Measurements from ENCODE around the gene GFY.

The GFY gene

GRCh38 chr19:49383599-49383998 lies 41.6 kb upstream of the GFY start:
- no peaks in the 10 kb centered on the region for H3K36me3 ChIP-seq (ENCODE audit: control insufficient read depth in 1 of 2, insufficient read depth in 2 of 2, low read length in 2 of 2)
- H2AFZ ChIP-seq (ENCODE audit: insufficient read depth, low read length, poor library complexity), result no peak overlapping the region
- no peak overlapping the region for H3K4ac ChIP-seq (ENCODE audit: low read depth, low read length)
- H2BK120ac ChIP-seq (ENCODE audit: insufficient read depth, low read length, poor library complexity), result no peak overlapping the region
- no peak overlapping the region for H3K14ac ChIP-seq (ENCODE audit: low read length)
- DNase-seq, result no peak
- H2AK5ac ChIP-seq (ENCODE audit: low read length), result no peak overlapping the region
- WGBS (ENCODE audit: extremely low coverage, insufficient coverage, insufficient read length), result no CpG with 5 or more reads among the region's 1 CpG
- no peak overlapping the region for H3K4me3 ChIP-seq (ENCODE audit: low read depth, low read length)
- no peak overlapping the region for H2BK12ac ChIP-seq (ENCODE audit: low read length)
- H3K9ac ChIP-seq (ENCODE audit: low read length), result no peak overlapping the region
- no peak overlapping the region for H3K23ac ChIP-seq (ENCODE audit: low read length)
- no peak overlapping the region for H4K12ac ChIP-seq (ENCODE audit: low read depth, low read length)
- H3K27me3 ChIP-seq (ENCODE audit: insufficient read depth, low read length), result no peaks in the 10 kb centered on the region
- no peaks in the 10 kb centered on the region for H3K79me1 ChIP-seq (ENCODE audit: low read length)
- no peak overlapping the region for H2BK5ac ChIP-seq (ENCODE audit: low read depth, low read length, poor library complexity)
- no peak overlapping the region for H4K8ac ChIP-seq (ENCODE audit: low read depth, low read length)
- no peak overlapping the region for H4K91ac ChIP-seq (ENCODE audit: low read depth, low read length)
- H3K4me1 ChIP-seq (ENCODE audit: control insufficient read depth in 1 of 2, insufficient read depth in 2 of 2, low read length in 2 of 2), result no peaks in the 10 kb centered on the region
- H3K9me3 ChIP-seq (ENCODE audit: insufficient read depth, low read depth, low read length), result no peaks in the 10 kb centered on the region
- H3K4me2 ChIP-seq (ENCODE audit: low read length), result no peak overlapping the region
- H3K79me2 ChIP-seq (ENCODE audit: control insufficient read depth, insufficient read depth, low read length, poor library complexity), result no peaks in the 10 kb centered on the region
- H3K18ac ChIP-seq (ENCODE audit: low read length), result no peak overlapping the region
- H3K27ac ChIP-seq (ENCODE audit: low read depth, low read length), result no peak overlapping the region

GRCh38 chr19:49387936-49388372 lies 37.2 kb upstream of the GFY start, which contains the start of gene KASH5:
Gene KASH5 (plus strand): TSS chr19:49388249. CDS start chr19:49390884, 2,635 bp downstream.
- H3K4me2 ChIP-seq (ENCODE audit: low read length), result no peak within 1 kb of the TSS
- H3K4me1 ChIP-seq (ENCODE audit: control insufficient read depth in 1 of 2, insufficient read depth in 2 of 2, low read length in 2 of 2), result no peaks in the 10 kb centered on the region
- H3K14ac ChIP-seq (ENCODE audit: low read length), result no peak within 1 kb of the TSS
- no peak within 1 kb of the TSS for H4K12ac ChIP-seq (ENCODE audit: low read depth, low read length)
- H3K79me2 ChIP-seq (ENCODE audit: control insufficient read depth, insufficient read depth, low read length, poor library complexity), result no peaks in the 10 kb centered on the region
- no peak within 1 kb of the TSS for H3K27ac ChIP-seq (ENCODE audit: low read depth, low read length)
- H3K23ac ChIP-seq (ENCODE audit: low read length), result no peak within 1 kb of the TSS
- H2BK5ac ChIP-seq (ENCODE audit: low read depth, low read length, poor library complexity), result no peak within 1 kb of the TSS
- H3K9ac ChIP-seq (ENCODE audit: low read length), result no peak within 1 kb of the TSS
- peak; percentile 95 to 96 for DNase-seq
- H2BK12ac ChIP-seq (ENCODE audit: low read length), result no peak within 1 kb of the TSS
- no peaks in the 10 kb centered on the region for H3K79me1 ChIP-seq (ENCODE audit: low read length)
- no peaks in the 10 kb centered on the region for H3K9me3 ChIP-seq (ENCODE audit: insufficient read depth, low read depth, low read length)
- no peak within 1 kb of the TSS for H3K4me3 ChIP-seq (ENCODE audit: low read depth, low read length)
- H3K27me3 ChIP-seq (ENCODE audit: insufficient read depth, low read length), result no peaks in the 10 kb centered on the region
- no peak within 1 kb of the TSS for H2AFZ ChIP-seq (ENCODE audit: insufficient read depth, low read length, poor library complexity)
- H4K91ac ChIP-seq (ENCODE audit: low read depth, low read length), result no peak within 1 kb of the TSS
- no peaks in the 10 kb centered on the region for H3K36me3 ChIP-seq (ENCODE audit: control insufficient read depth in 1 of 2, insufficient read depth in 2 of 2, low read length in 2 of 2)
- no peak within 1 kb of the TSS for H4K8ac ChIP-seq (ENCODE audit: low read depth, low read length)
- no peak within 1 kb of the TSS for H2BK120ac ChIP-seq (ENCODE audit: insufficient read depth, low read length, poor library complexity)
- no peak within 1 kb of the TSS for H3K4ac ChIP-seq (ENCODE audit: low read depth, low read length)
- H3K18ac ChIP-seq (ENCODE audit: low read length), result no peak within 1 kb of the TSS
- WGBS (ENCODE audit: extremely low coverage, insufficient coverage, insufficient read length), result no CpG with 5 or more reads among the region's 40 CpGs
- no peak within 1 kb of the TSS for H2AK5ac ChIP-seq (ENCODE audit: low read length)

GRCh38 chr19:49389406-49389805 lies 35.8 kb upstream of the GFY start:
- H3K27ac ChIP-seq (ENCODE audit: low read depth, low read length), result no peak overlapping the region
- no peak overlapping the region for H3K4ac ChIP-seq (ENCODE audit: low read depth, low read length)
- H3K79me1 ChIP-seq (ENCODE audit: low read length), result no peaks in the 10 kb centered on the region
- no peak overlapping the region for H3K14ac ChIP-seq (ENCODE audit: low read length)
- H3K18ac ChIP-seq (ENCODE audit: low read length), result no peak overlapping the region
- no peak overlapping the region for H3K23ac ChIP-seq (ENCODE audit: low read length)
- no peak overlapping the region for H4K91ac ChIP-seq (ENCODE audit: low read depth, low read length)
- H3K4me1 ChIP-seq (ENCODE audit: control insufficient read depth in 1 of 2, insufficient read depth in 2 of 2, low read length in 2 of 2), result no peaks in the 10 kb centered on the region
- no peak overlapping the region for H3K4me2 ChIP-seq (ENCODE audit: low read length)
- H4K12ac ChIP-seq (ENCODE audit: low read depth, low read length), result no peak overlapping the region
- no peaks in the 10 kb centered on the region for H3K9me3 ChIP-seq (ENCODE audit: insufficient read depth, low read depth, low read length)
- H4K8ac ChIP-seq (ENCODE audit: low read depth, low read length), result no peak overlapping the region
- H2BK12ac ChIP-seq (ENCODE audit: low read length), result no peak overlapping the region
- H2BK5ac ChIP-seq (ENCODE audit: low read depth, low read length, poor library complexity), result no peak overlapping the region
- no peak overlapping the region for H2BK120ac ChIP-seq (ENCODE audit: insufficient read depth, low read length, poor library complexity)
- no peak overlapping the region for H2AK5ac ChIP-seq (ENCODE audit: low read length)
- H3K79me2 ChIP-seq (ENCODE audit: control insufficient read depth, insufficient read depth, low read length, poor library complexity), result no peaks in the 10 kb centered on the region
- no peak overlapping the region for H3K9ac ChIP-seq (ENCODE audit: low read length)
- H3K36me3 ChIP-seq (ENCODE audit: control insufficient read depth in 1 of 2, insufficient read depth in 2 of 2, low read length in 2 of 2), result no peaks in the 10 kb centered on the region
- no peak overlapping the region for H3K4me3 ChIP-seq (ENCODE audit: low read depth, low read length)
- no peaks in the 10 kb centered on the region for H3K27me3 ChIP-seq (ENCODE audit: insufficient read depth, low read length)
- no CpG with 5 or more reads among the region's 20 CpGs for WGBS (ENCODE audit: extremely low coverage, insufficient coverage, insufficient read length)
- no peak for DNase-seq
- no peak overlapping the region for H2AFZ ChIP-seq (ENCODE audit: insufficient read depth, low read length, poor library complexity)

- H2AK5ac ChIP-seq (ENCODE audit: low read length), result no peak overlapping the region
- no peak for DNase-seq
- no peak overlapping the region for H3K4me2 ChIP-seq (ENCODE audit: low read length)
- no peak overlapping the region for H4K8ac ChIP-seq (ENCODE audit: low read depth, low read length)
- no CpG with 5 or more reads among the region's 26 CpGs for WGBS (ENCODE audit: extremely low coverage, insufficient coverage, insufficient read length)
- no peak overlapping the region for H2BK12ac ChIP-seq (ENCODE audit: low read length)
- H3K4ac ChIP-seq (ENCODE audit: low read depth, low read length), result no peak overlapping the region
- no peak overlapping the region for H3K27ac ChIP-seq (ENCODE audit: low read depth, low read length)
- H3K9me3 ChIP-seq (ENCODE audit: insufficient read depth, low read depth, low read length), result no peaks in the 10 kb centered on the region
- H3K79me1 ChIP-seq (ENCODE audit: low read length), result no peaks in the 10 kb centered on the region
- no peak overlapping the region for H3K23ac ChIP-seq (ENCODE audit: low read length)
- H3K36me3 ChIP-seq (ENCODE audit: control insufficient read depth in 1 of 2, insufficient read depth in 2 of 2, low read length in 2 of 2), result no peaks in the 10 kb centered on the region
- no peak overlapping the region for H2BK120ac ChIP-seq (ENCODE audit: insufficient read depth, low read length, poor library complexity)
- no peak overlapping the region for H4K91ac ChIP-seq (ENCODE audit: low read depth, low read length)
- no peak overlapping the region for H3K18ac ChIP-seq (ENCODE audit: low read length)
- no peak overlapping the region for H3K14ac ChIP-seq (ENCODE audit: low read length)
- H3K4me1 ChIP-seq (ENCODE audit: control insufficient read depth in 1 of 2, insufficient read depth in 2 of 2, low read length in 2 of 2), result no peaks in the 10 kb centered on the region
- no peak overlapping the region for H4K12ac ChIP-seq (ENCODE audit: low read depth, low read length)
- H3K79me2 ChIP-seq (ENCODE audit: control insufficient read depth, insufficient read depth, low read length, poor library complexity), result no peaks in the 10 kb centered on the region
- H2AFZ ChIP-seq (ENCODE audit: insufficient read depth, low read length, poor library complexity), result no peak overlapping the region
- no peak overlapping the region for H3K4me3 ChIP-seq (ENCODE audit: low read depth, low read length)
- no peaks in the 10 kb centered on the region for H3K27me3 ChIP-seq (ENCODE audit: insufficient read depth, low read length)
- no peak overlapping the region for H2BK5ac ChIP-seq (ENCODE audit: low read depth, low read length, poor library complexity)
- H3K9ac ChIP-seq (ENCODE audit: low read length), result no peak overlapping the region
Observed at GRCh38 chr19:49390131-49390928, 34.9 kb upstream of the GFY start.

Measured in trophoblast cell (in vitro differentiated cells and primary cell).